OCI-LY7 (cell line): ENCODE data around the gene PAOX. TPM values are rescaled to one million over a fixed set of nuclear protein-coding genes. Genes with fewer than 3 reads are reported as not detected.

ENCODE experiments used
- Bru-seq: library from RNA; stranded (reverse); fragments of 400-500 nt; gene quantifications from one replicate; lab custom pipeline; 2021; lab: Mats Ljungman, UMichigan
- BruChase-seq, 2 experiments: library from RNA; stranded (reverse); fragments of 400-500 nt; gene quantifications; one replicate each; lab custom pipeline; 2021; lab: Mats Ljungman, UMichigan
- BruUV-seq: library from RNA; stranded (reverse); fragments of 400-500 nt; replicated peaks from 2 replicates; lab custom pipeline; 2021; lab: Mats Ljungman, UMichigan
- CTCF ChIA-PET: fragments of 300-600 bp; sonication (Branson Sonifier 250); formaldehyde crosslinking; loops from one replicate; lab custom pipeline; 2022; ENCODE audit warnings: antibody characterized with exemption; ENCODE audit not compliant: unreplicated experiment; lab: Charles Lee
- POLR2A ChIA-PET: fragments of 300-600 bp; sonication (Branson Sonifier 250); formaldehyde crosslinking; loops from one replicate; lab custom pipeline; 2022; ENCODE audit warnings: antibody characterized with exemption; lab: Charles Lee
- DNase-seq: peaks from one replicate; pipeline ENCODE4 v3.0.0-alpha.2; 2015; ENCODE audit warnings: low spot score
- H2AFZ ChIP-seq: fragments of 200-600 bp; sonication (generic), shearing (Covaris generic); 2 replicates; pipeline ENCODE4 v1.6.1; 2014; ENCODE audit warnings: mild to moderate bottlenecking, antibody characterized with exemption, low read length, moderate library complexity
- H3K27ac ChIP-seq: fragments of 200-600 bp; sonication (generic); 2 replicates; pipeline ENCODE4 v1.5.1; 2014; ENCODE audit warnings: mixed run types, low read depth, mild to moderate bottlenecking, moderate library complexity, low read length, inconsistent platforms; ENCODE audit not compliant: poor library complexity, severe bottlenecking
- H3K36me3 ChIP-seq: fragments of 200-600 bp; sonication (generic); 2 replicates; pipeline ENCODE4 v1.6.1; 2014; ENCODE audit warnings: mild to moderate bottlenecking, antibody characterized with exemption, low read length, moderate library complexity, mixed read lengths; ENCODE audit not compliant: insufficient read depth
- H3K4me1 ChIP-seq: fragments of 200-600 bp; sonication (generic); 2 replicates; pipeline ENCODE4 v1.5.1; 2014; ENCODE audit warnings: mild to moderate bottlenecking, low read length; ENCODE audit not compliant: insufficient read depth, poor library complexity, severe bottlenecking
- H3K4me2 ChIP-seq: fragments of 200-600 bp; sonication (generic); 2 replicates; pipeline ENCODE4 v1.6.1; 2014; ENCODE audit warnings: mild to moderate bottlenecking, low read length
- H3K4me3 ChIP-seq: fragments of 200-600 bp; sonication (generic); 2 replicates; pipeline ENCODE4 v1.5.1; 2014; ENCODE audit warnings: mild to moderate bottlenecking, low read depth, low read length; ENCODE audit not compliant: poor library complexity, severe bottlenecking
- H3K79me2 ChIP-seq: fragments of 200-600 bp; sonication (generic); 2 replicates; pipeline ENCODE4 v1.6.1; 2016; ENCODE audit warnings: low read depth, mild to moderate bottlenecking, low read length, moderate library complexity, mixed read lengths; ENCODE audit not compliant: insufficient read depth
- H3K9me2 ChIP-seq: fragments of 200-600 bp; sonication (generic); 2 replicates; pipeline ENCODE4 v1.6.1; 2016; ENCODE audit warnings: mild to moderate bottlenecking, low read length, mixed read lengths; ENCODE audit not compliant: insufficient read depth
- H3K9me3 ChIP-seq: fragments of 200-600 bp; sonication (generic); 2 replicates; pipeline ENCODE4 v1.6.1; 2014; ENCODE audit warnings: mild to moderate bottlenecking, mixed run types, low read length, mixed read lengths
- H4K20me1 ChIP-seq: fragments of 200-600 bp; sonication (generic); 2 replicates; pipeline ENCODE4 v1.6.1; 2014; ENCODE audit warnings: mild to moderate bottlenecking, antibody characterized with exemption, low read length, moderate library complexity, mixed read lengths; ENCODE audit not compliant: insufficient read depth
- CTCF ChIP-seq: fragments of 200-600 bp; sonication (generic); conservative IDR thresholded peaks from 2 replicates; pipeline ENCODE4 v1.5.1; 2014; ENCODE audit warnings: mild to moderate bottlenecking, antibody characterized with exemption, low read length, moderate library complexity, mixed read lengths
- EZH2phosphoT487 ChIP-seq: fragments of 200-600 bp; sonication (generic); IDR thresholded peaks from 2 replicates; pipeline ENCODE4 v1.6.1; 2018; ENCODE audit warnings: low read depth, borderline replicate concordance, mild to moderate bottlenecking, mixed run types, antibody characterized with exemption, low read length, moderate library complexity, mixed read lengths
- intact Hi-C: fragments of 100-400 bp; cut with micrococcal nuclease; formaldehyde crosslinking; loops from one replicate; pipeline ENCODE4 v1.10.0; 2022; ENCODE audit not compliant: unreplicated experiment
- long read RNA-seq: library from polyadenylated mRNA; stranded (forward); transcript quantifications from one replicate; pipeline ENCODE4 v2.0.0, GENCODE V29; 2022
- total RNA-seq, 2 experiments: library from RNA; depleted of rRNA in 1 of 2; stranded (reverse); fragments of >200 nt in 1 of 2; shearing (Covaris generic) in 1 of 2; gene quantifications; 2 replicates each; pipeline ENCODE4 v1.2.3, GENCODE V29; 2014 to 2022

The PAOX gene
- total RNA-seq (2014; rRNA removed; shearing (Covaris generic)), result 5.9 and 10.7 TPM in 2 replicates
- total RNA-seq (2022), result 16.0 and 28.1 TPM in 2 replicates
- percentile 47 among the genes with signal in this experiment for Bru-seq, nascent RNA
- BruChase-seq, experiment 1, labeled RNA remaining after a 6-hour chase, result percentile 51 among the genes with signal in this experiment
- percentile 49 among the genes with signal in this experiment for BruChase-seq, experiment 2, labeled RNA remaining after a 2-hour chase
- long read RNA-seq, partial matches to known transcripts, result 28 of 46 reads
- long read RNA-seq, other reads (novel, unspliced or antisense), result 14 of 46 reads

- CTCF ChIA-PET, result interaction anchor here (0.6 kb wide), 1 partner anchor 11 kb away, joined by 3 read pairs; no protein-coding TSS in a partner anchor
- no peaks in the 10 kb centered on the region for H3K9me3 ChIP-seq
- peak within 1 kb of the TSS; percentile 67 for H3K4me3 ChIP-seq
- no TSS peak for BruUV-seq
- no peak within 1 kb of the TSS for H3K27ac ChIP-seq
- H3K4me2 ChIP-seq, result peak within 1 kb of the TSS; percentile 98
- H3K79me2 ChIP-seq, result no peaks in the 10 kb centered on the region
- H4K20me1 ChIP-seq, result no peaks in the 10 kb centered on the region
- intact Hi-C loops, result no loop called here
- no peaks in the 10 kb centered on the region for H3K9me2 ChIP-seq
- H2AFZ ChIP-seq, result peak within 1 kb of the TSS; percentile 80
- peak; percentile 43 for DNase-seq
- no peaks in the 10 kb centered on the region for H3K36me3 ChIP-seq
- POLR2A ChIA-PET, result no interaction called here
- TF ChIP-seq CTCF (no peak), EZH2phosphoT487 (no peak)
- peaks cover 23% of the 10 kb centered on the region for H3K4me1 ChIP-seq
Observed at GRCh38 chr10:133379152-133379800, at the start of gene PAOX. Gene PAOX, plus strand, starts transcription at chr10:133379262. Its CDS starts 55 bp downstream, at chr10:133379317.

GRCh38 chr10:133329491-133330202 lies 49.4 kb upstream of the PAOX start:
- H3K79me2 ChIP-seq, result no peaks in the 10 kb centered on the region
- no peaks in the 10 kb centered on the region for H3K9me3 ChIP-seq
- peak overlapping the region; percentile 18; the same call in 1 of the 2 replicates for H3K4me2 ChIP-seq
- intact Hi-C loops, result loop anchor here (2.0 kb wide), 2 partner anchors 59 to 167 kb away; no protein-coding TSS in a partner anchor
- H3K4me1 ChIP-seq, result peaks cover 8% of the 10 kb centered on the region
- no TSS peak for BruUV-seq
- ChIA-PET POLR2A (interaction anchor here (1.5 kb wide), 1 partner anchor 61 kb away, joined by 7 read pairs; no protein-coding TSS in a partner anchor), CTCF (interaction anchor here (0.6 to 1.2 kb wide), 4 partner anchors 22 to 63 kb away, joined by 3 to 4 read pairs (median 3); no protein-coding TSS in a partner anchor)
- peak; percentile 88 for DNase-seq
- H2AFZ ChIP-seq, result no peak overlapping the region
- TF ChIP-seq CTCF, result peak; percentile 95
- no peak for TF ChIP-seq EZH2phosphoT487
- H3K4me3 ChIP-seq, result no peak overlapping the region
- H3K27ac ChIP-seq, result no peak overlapping the region
- H3K9me2 ChIP-seq, result no peaks in the 10 kb centered on the region
- H3K36me3 ChIP-seq, result no peaks in the 10 kb centered on the region
- no peaks in the 10 kb centered on the region for H4K20me1 ChIP-seq
